Neural cell (in vitro differentiated cells): ENCODE data around the gene PPM1H. TPM values are rescaled to one million over a fixed set of nuclear protein-coding genes. Genes with fewer than 3 reads are reported as not detected.
"Not testable (repeated sequence)": the region's sequence is repeated elsewhere in the genome, so short reads cannot be mapped to it uniquely, and the experiment has no call there.

Experiments used
- H2AFZ ChIP-seq: fragments of 200-600, 300-800 bp; sonication (generic), shearing (Covaris generic); 2 replicates; pipeline ENCODE4 v1.6.0; 2014; ENCODE audit warnings: low read depth, mild to moderate bottlenecking, antibody characterized with exemption, low read length, moderate library complexity
- H3F3A ChIP-seq: fragments of 200-600 bp; shearing (Covaris generic); 2 replicates; pipeline ENCODE4 v1.6.1; 2016; ENCODE audit warnings: mild to moderate bottlenecking, moderate library complexity, mixed read lengths, antibody characterized with exemption, low read length; ENCODE audit not compliant: insufficient read depth, poor library complexity, severe bottlenecking
- H3K27ac ChIP-seq: fragments of 200-600, 300-800 bp; sonication (generic), shearing (Covaris generic); 2 replicates; pipeline ENCODE4 v1.5.1; 2014; ENCODE audit warnings: mild to moderate bottlenecking, low read length, moderate library complexity
- H3K27me3 ChIP-seq: fragments of 300-800, 200-600 bp; sonication (generic), shearing (Covaris generic); 2 replicates; pipeline ENCODE4 v1.6.0; 2014; ENCODE audit warnings: mild to moderate bottlenecking, low read depth, low read length, moderate library complexity; ENCODE audit not compliant: insufficient read depth
- H3K36me3 ChIP-seq: fragments of 300-800, 200-600 bp; sonication (generic), shearing (Covaris generic); 2 replicates; pipeline ENCODE4 v1.5.1; 2014; ENCODE audit warnings: mild to moderate bottlenecking, antibody characterized with exemption, low read length, moderate library complexity; ENCODE audit not compliant: insufficient read depth
- H3K4me2 ChIP-seq: fragments of 300-800, 200-600 bp; sonication (generic), shearing (Covaris generic); 2 replicates; pipeline ENCODE4 v1.6.0; 2014; ENCODE audit warnings: mild to moderate bottlenecking, low read length
- H3K4me3 ChIP-seq: fragments of 300-800, 200-600 bp; sonication (generic), shearing (Covaris generic); 2 replicates; pipeline ENCODE4 v1.5.1; 2014; ENCODE audit warnings: mild to moderate bottlenecking, low read length, moderate library complexity
- H3K79me2 ChIP-seq: fragments of 200-600 bp; shearing (Covaris generic); replicated peaks from 2 replicates; pipeline ENCODE4 v1.6.0; 2014; ENCODE audit warnings: mild to moderate bottlenecking, low read length, moderate library complexity; ENCODE audit not compliant: insufficient read depth
- H3K9ac ChIP-seq: fragments of 300-800, 200-600 bp; sonication (generic), shearing (Covaris generic); 2 replicates; pipeline ENCODE4 v1.6.1; 2016; ENCODE audit warnings: mild to moderate bottlenecking, low read length, mixed read lengths
- H3K9me2 ChIP-seq: fragments of 200-600 bp; shearing (Covaris generic); 2 replicates; pipeline ENCODE4 v1.6.1; 2016; ENCODE audit warnings: mild to moderate bottlenecking, low read length, mixed read lengths; ENCODE audit not compliant: insufficient read depth
- H3K9me3 ChIP-seq: fragments of 200-600, 300-800 bp; sonication (generic), shearing (Covaris generic); 2 replicates; pipeline ENCODE4 v1.6.1; 2016; ENCODE audit warnings: mild to moderate bottlenecking, mixed run types, low read length, moderate library complexity, mixed read lengths
- H4K20me1 ChIP-seq: fragments of 200-600 bp; shearing (Covaris generic); 2 replicates; pipeline ENCODE4 v1.6.1; 2016; ENCODE audit warnings: mild to moderate bottlenecking, mixed run types; ENCODE audit not compliant: insufficient read depth
- CTCF ChIP-seq: fragments of 450-650 bp; IDR thresholded peaks from 2 replicates; pipeline ENCODE4 v1.5.1; 2014; ENCODE audit warnings: antibody characterized with exemption, mild to moderate bottlenecking, moderate library complexity; ENCODE audit not compliant: poor library complexity, severe bottlenecking
- EP300 ChIP-seq: fragments of 450-650 bp; conservative IDR thresholded peaks from 2 replicates; pipeline ENCODE4 v1.6.1; 2014; ENCODE audit warnings: antibody characterized with exemption, mild to moderate bottlenecking, moderate library complexity; ENCODE audit not compliant: poor library complexity, severe bottlenecking
- EZH2 ChIP-seq: fragments of 200-600, 300-800 bp; shearing (Covaris generic), sonication (generic); IDR thresholded peaks from 2 replicates; pipeline ENCODE4 v1.6.1; 2014; ENCODE audit warnings: antibody characterized with exemption, low read length, borderline replicate concordance, mild to moderate bottlenecking; ENCODE audit not compliant: insufficient read depth, poor library complexity, severe bottlenecking
- MXI1 ChIP-seq: fragments of 450-650 bp; conservative IDR thresholded peaks from 2 replicates; pipeline ENCODE4 v1.6.1; 2014; ENCODE audit warnings: antibody characterized with exemption, mild to moderate bottlenecking; ENCODE audit not compliant: poor library complexity, severe bottlenecking
- POLR2AphosphoS5 ChIP-seq: IDR thresholded peaks from 2 replicates; pipeline ENCODE4 v1.6.1; 2012
- RAD21 ChIP-seq: fragments of 450-650 bp; conservative IDR thresholded peaks from 2 replicates; pipeline ENCODE4 v1.6.1; 2014; ENCODE audit warnings: antibody characterized with exemption, mild to moderate bottlenecking, moderate library complexity
- SMC3 ChIP-seq: fragments of 450-650 bp; conservative IDR thresholded peaks from 2 replicates; pipeline ENCODE4 v1.6.1; 2014; ENCODE audit warnings: antibody characterized with exemption, mild to moderate bottlenecking, moderate library complexity; ENCODE audit not compliant: poor library complexity
- TAF1 ChIP-seq: IDR thresholded peaks from 2 replicates; pipeline ENCODE4 v1.6.1; 2012; ENCODE audit warnings: low read depth
- polyA plus RNA-seq: library from polyadenylated mRNA; depleted of rRNA; stranded (reverse); fragments of >200 nt; gene quantifications from 2 replicates; pipeline ENCODE4 v1.2.3, GENCODE V29; 2014
- TF ChIP-seq, protein P1 (sequence below): IDR thresholded peaks from 2 replicates; pipeline ENCODE4 v1.6.1; 2012; ENCODE audit warnings: borderline replicate concordance

The PPM1H gene
- polyA plus RNA-seq, 1 donor from 2014 or later: 3.9 TPM

DNA sequence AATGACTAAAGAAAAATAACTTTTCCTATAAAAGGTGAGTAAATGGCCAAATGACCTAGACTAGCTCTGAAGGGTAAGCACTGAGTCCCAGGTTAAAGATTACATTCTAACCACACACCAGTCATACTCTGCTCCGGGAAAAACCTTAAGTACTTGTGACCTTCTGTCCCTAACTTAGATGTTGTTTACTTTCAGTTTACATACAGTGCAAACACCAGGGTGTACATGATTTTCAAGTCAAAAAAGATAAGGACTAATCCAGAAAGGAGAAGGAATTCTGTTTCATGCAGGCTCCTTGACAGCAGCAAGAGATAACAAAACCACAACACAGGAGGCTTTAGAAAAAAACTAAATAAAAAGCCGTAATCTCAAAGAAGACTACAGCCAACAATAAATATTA lies 174.2 kb downstream of the PPM1H start:
- Histone ChIP-seq H2AFZ (no peak overlapping the region), H3K27ac (no peak overlapping the region), H3K9me2 (no peaks in the 10 kb centered on the region), H4K20me1 (no peaks in the 10 kb centered on the region), H3K9me3 (no peaks in the 10 kb centered on the region), H3K9ac (no peak overlapping the region), H3K79me2 (no peaks in the 10 kb centered on the region), H3F3A (no peaks in the 10 kb centered on the region), H3K4me2 (no peak overlapping the region), H3K36me3 (no peaks in the 10 kb centered on the region), H3K27me3 (no peaks in the 10 kb centered on the region), H3K4me3 (no peak overlapping the region)
- TF ChIP-seq EP300 (no peak), POLR2AphosphoS5 (no peak), RAD21 (no peak), CTCF (no peak), TAF1 (no peak), SMC3 (no peak), EZH2 (no peak), MXI1 (no peak)
- TF ChIP-seq, protein P1, sequence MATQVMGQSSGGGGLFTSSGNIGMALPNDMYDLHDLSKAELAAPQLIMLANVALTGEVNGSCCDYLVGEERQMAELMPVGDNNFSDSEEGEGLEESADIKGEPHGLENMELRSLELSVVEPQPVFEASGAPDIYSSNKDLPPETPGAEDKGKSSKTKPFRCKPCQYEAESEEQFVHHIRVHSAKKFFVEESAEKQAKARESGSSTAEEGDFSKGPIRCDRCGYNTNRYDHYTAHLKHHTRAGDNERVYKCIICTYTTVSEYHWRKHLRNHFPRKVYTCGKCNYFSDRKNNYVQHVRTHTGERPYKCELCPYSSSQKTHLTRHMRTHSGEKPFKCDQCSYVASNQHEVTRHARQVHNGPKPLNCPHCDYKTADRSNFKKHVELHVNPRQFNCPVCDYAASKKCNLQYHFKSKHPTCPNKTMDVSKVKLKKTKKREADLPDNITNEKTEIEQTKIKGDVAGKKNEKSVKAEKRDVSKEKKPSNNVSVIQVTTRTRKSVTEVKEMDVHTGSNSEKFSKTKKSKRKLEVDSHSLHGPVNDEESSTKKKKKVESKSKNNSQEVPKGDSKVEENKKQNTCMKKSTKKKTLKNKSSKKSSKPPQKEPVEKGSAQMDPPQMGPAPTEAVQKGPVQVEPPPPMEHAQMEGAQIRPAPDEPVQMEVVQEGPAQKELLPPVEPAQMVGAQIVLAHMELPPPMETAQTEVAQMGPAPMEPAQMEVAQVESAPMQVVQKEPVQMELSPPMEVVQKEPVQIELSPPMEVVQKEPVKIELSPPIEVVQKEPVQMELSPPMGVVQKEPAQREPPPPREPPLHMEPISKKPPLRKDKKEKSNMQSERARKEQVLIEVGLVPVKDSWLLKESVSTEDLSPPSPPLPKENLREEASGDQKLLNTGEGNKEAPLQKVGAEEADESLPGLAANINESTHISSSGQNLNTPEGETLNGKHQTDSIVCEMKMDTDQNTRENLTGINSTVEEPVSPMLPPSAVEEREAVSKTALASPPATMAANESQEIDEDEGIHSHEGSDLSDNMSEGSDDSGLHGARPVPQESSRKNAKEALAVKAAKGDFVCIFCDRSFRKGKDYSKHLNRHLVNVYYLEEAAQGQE: no peak

GRCh38 chr12:62760341-62760740 lies 174.6 kb downstream of the PPM1H start:
- not testable (repeated sequence) for H2AFZ ChIP-seq, H4K20me1 ChIP-seq, H3K4me2 ChIP-seq

DNA sequence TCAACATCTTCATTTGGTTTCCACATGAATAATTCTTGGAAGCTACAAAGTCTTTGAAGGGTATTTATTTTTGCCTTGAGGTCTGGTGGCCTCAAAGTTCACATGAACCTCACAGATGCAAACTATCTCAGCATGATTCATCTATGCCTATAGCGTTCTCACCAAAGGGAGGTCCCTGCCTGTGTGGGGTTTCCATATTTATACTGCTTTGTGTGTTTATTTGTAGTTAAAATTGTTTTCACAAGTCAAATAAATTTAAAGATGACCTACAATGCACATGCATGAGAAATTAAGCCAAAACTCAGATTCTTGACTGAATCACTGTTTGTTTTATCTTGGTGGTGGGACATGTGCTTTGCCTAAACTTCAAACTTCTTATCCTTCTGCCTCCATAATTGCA lies 176.7 kb downstream of the PPM1H start:
- Histone ChIP-seq H3K9me3 (no peaks in the 10 kb centered on the region), H3K9ac (no peak overlapping the region), H3K27ac (no peak overlapping the region), H3K4me3 (no peak overlapping the region), H3K4me2 (no peak overlapping the region), H3K79me2 (no peaks in the 10 kb centered on the region), H3K27me3 (no peaks in the 10 kb centered on the region), H3K9me2 (no peaks in the 10 kb centered on the region), H3F3A (no peaks in the 10 kb centered on the region), H4K20me1 (no peaks in the 10 kb centered on the region), H3K36me3 (no peaks in the 10 kb centered on the region), H2AFZ (no peak overlapping the region)
- TF ChIP-seq SMC3 (no peak), EZH2 (no peak), MXI1 (no peak), CTCF (no peak), RAD21 (no peak), TAF1 (no peak), EP300 (no peak), POLR2AphosphoS5 (no peak)
- TF ChIP-seq, protein P1: no peak

More at GRCh38 chr12:62760341-62760740, 174.6 kb downstream of the PPM1H start:
- not testable (repeated sequence) for H3K9me2 ChIP-seq, H3K79me2 ChIP-seq, H3K27me3 ChIP-seq, H3K36me3 ChIP-seq, H3K4me3 ChIP-seq, H3K9me3 ChIP-seq, H3K27ac ChIP-seq, H3F3A ChIP-seq, H3K9ac ChIP-seq
